ENCODE results near the gene ABCC4.

- TF ChIP-seq CTCF (IDR thresholded peaks at IDR 0.05; ENCODE audit: low read depth, low read length) (no peak), EZH2phosphoT487 (IDR thresholded peaks at IDR 0.05; ENCODE audit: low read depth) (no peak)
Measured at GRCh38 chr13:95337597-95337996, 36.3 kb upstream of the ABCC4 start.
